Transverse colon (tissue), 4 donors: ENCODE measurements around the gene LRRC26. TPM values are rescaled to one million over a fixed set of nuclear protein-coding genes. Genes with fewer than 3 reads are reported as not detected.

Experiments used
- DNase-seq: peaks from one replicate; pipeline ENCODE4 v3.0.0-alpha.2; 2019
- H3K27ac ChIP-seq, 4 donors: fragments of 200-600 bp; sonication (generic); 2 replicates each; pipeline ENCODE4 v1.5.1; 2016 to 2018; ENCODE audit warnings: inconsistent platforms in 4 of 4
- H3K27me3 ChIP-seq: fragments of 200-600 bp; sonication (generic); 2 replicates; pipeline ENCODE4 v1.5.1; 2017; ENCODE audit warnings: inconsistent platforms
- H3K36me3 ChIP-seq, 4 donors: fragments of 200-600 bp; sonication (generic); 2 replicates each; pipeline ENCODE4 v1.5.1; 2017 to 2019; ENCODE audit warnings: inconsistent platforms in 4 of 4
- H3K4me1 ChIP-seq, 4 donors: fragments of 200-600 bp; sonication (generic); 2 replicates each; pipeline ENCODE4 v1.5.1; 2017 to 2020; ENCODE audit warnings: inconsistent platforms in 4 of 4
- H3K4me3 ChIP-seq, 4 donors: fragments of 200-600 bp; sonication (generic); 1 replicate in 1 of 4; 2 replicates in 3 of 4; pipeline versions ENCODE4 v1.5.1 to v1.6.1; 2017 to 2019; ENCODE audit warnings: inconsistent platforms in 4 of 4
- H3K9me3 ChIP-seq, 2 donors: fragments of 200-600 bp; sonication (generic); 2 replicates each; pipeline ENCODE4 v1.5.1; 2017 to 2019; ENCODE audit warnings: inconsistent platforms in 2 of 2
- EP300 ChIP-seq: sonication (generic); formaldehyde crosslinking; IDR thresholded peaks from one replicate; pipeline ENCODE4 v1.6.1; 2017; ENCODE audit warnings: antibody characterized with exemption, low read depth
- POLR2A ChIP-seq: fragments of 450-650 bp; IDR thresholded peaks from one replicate; pipeline ENCODE4 v1.6.1; 2016; ENCODE audit warnings: antibody characterized with exemption, mild to moderate bottlenecking, moderate library complexity
- POLR2AphosphoS5 ChIP-seq, 3 donors: sonication (generic); formaldehyde crosslinking; IDR thresholded peaks; one replicate each; pipeline ENCODE4 v1.6.1; 2016; ENCODE audit warnings: antibody characterized with exemption in 3 of 3
- WGBS, 2 donors: methylation state at CpG; one replicate each; pipeline ENCODE4 v1.1.5; 2018; ENCODE audit warnings: low coverage in 1 of 2; 5-methylcytosine and 5-hydroxymethylcytosine counted together
- in situ Hi-C, 4 donors: fragments of 200-750 bp; cut with MboI; loops; one replicate each; pipeline versions ENCODE4 v1.15.0 to v1.15.1; 2017; ENCODE audit warnings: low sequenced_read_pairs in 3 of 4, low pct_ligation_motif_present in 1 of 4, low pct_unique_long_range_greater_than_20kb in 1 of 4
- intact Hi-C: fragments of 100-400 bp; cut with DNase I; formaldehyde crosslinking; loops from one replicate; pipeline ENCODE4 v1.15.1; 2023; ENCODE audit warnings: low total_unique reads
- total RNA-seq, 4 donors: library from RNA; depleted of rRNA; stranded (reverse); fragments of >200 nt; gene quantifications; one replicate each; pipeline ENCODE4 v1.1.0, GENCODE V29; 2016
- TF ChIP-seq, protein P1 (sequence below), 5 experiments: fragments of 200-600 bp in 3 of 5; fragments of 450-650 bp in 2 of 5; sonication (generic) in 3 of 5; IDR thresholded peaks; 1 replicate in 2 of 5; 2 replicates in 3 of 5; pipeline ENCODE4 v1.5.1; 2016 to 2017; ENCODE audit warnings: antibody characterized with exemption in 5 of 5, inconsistent platforms in 3 of 5, mild to moderate bottlenecking in 2 of 5, moderate library complexity in 1 of 5

Gene LRRC26
- total RNA-seq, 4 donors from 2014 or later, result 31.8 to 437 (median 64.8) TPM

DNA sequence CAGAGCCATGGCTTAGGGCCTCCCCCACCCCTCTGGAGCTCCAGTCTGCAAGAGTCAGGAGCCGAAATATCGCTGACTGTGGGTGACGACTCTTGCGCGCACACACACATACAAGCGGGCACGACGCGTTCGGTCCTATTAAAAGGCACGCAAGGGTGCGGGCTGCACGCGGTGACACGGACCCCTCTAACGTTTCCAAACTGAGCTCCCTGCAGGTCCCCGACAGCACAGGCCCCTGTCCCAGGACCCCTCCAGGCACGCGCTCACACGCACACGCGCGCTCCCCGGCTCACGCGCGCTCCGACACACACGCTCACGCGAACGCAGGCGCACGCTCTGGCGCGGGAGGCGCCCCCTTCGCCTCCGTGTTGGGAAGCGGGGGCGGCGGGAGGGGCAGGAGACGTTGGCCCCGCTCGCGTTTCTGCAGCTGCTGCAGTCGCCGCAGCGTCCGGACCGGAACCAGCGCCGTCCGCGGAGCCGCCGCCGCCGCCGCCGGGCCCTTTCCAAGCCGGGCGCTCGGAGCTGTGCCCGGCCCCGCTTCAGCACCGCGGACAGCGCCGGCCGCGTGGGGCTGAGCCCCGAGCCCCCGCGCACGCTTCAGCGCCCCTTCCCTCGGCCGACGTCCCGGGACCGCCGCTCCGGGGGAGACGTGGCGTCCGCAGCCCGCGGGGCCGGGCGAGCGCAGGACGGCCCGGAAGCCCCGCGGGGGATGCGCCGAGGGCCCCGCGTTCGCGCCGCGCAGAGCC, 31.0 kb downstream of the LRRC26 start, which contains the start of gene GRIN1:
Gene GRIN1 (plus strand): TSS at position 433 of the 746 bp plus-strand sequence. CDS start 333 bp downstream, outside the sequence.
- in situ Hi-C loops, result no loop called here
- WGBS, 2 donors, result 28% methylated on average over 40 of the region's 104 CpGs; no CpG with 5 or more reads in 1 of the 2 donors
- Histone ChIP-seq H3K27ac (no peak within 1 kb of the TSS), H3K9me3 (no peaks in the 10 kb centered on the region), H3K4me3 (no peak within 1 kb of the TSS), H3K4me1 (peaks cover 0 to 4% (median 0%) of the 10 kb centered on the region in 4 donors), H3K36me3 (no peaks in the 10 kb centered on the region), H3K27me3 (peaks cover 98% of the 10 kb centered on the region)
- no peak for DNase-seq
- TF ChIP-seq POLR2A (no peak), EP300 (no peak), POLR2AphosphoS5 (IDR thresholded peaks at IDR 0.05) (no peak)
- TF ChIP-seq, protein P1, sequence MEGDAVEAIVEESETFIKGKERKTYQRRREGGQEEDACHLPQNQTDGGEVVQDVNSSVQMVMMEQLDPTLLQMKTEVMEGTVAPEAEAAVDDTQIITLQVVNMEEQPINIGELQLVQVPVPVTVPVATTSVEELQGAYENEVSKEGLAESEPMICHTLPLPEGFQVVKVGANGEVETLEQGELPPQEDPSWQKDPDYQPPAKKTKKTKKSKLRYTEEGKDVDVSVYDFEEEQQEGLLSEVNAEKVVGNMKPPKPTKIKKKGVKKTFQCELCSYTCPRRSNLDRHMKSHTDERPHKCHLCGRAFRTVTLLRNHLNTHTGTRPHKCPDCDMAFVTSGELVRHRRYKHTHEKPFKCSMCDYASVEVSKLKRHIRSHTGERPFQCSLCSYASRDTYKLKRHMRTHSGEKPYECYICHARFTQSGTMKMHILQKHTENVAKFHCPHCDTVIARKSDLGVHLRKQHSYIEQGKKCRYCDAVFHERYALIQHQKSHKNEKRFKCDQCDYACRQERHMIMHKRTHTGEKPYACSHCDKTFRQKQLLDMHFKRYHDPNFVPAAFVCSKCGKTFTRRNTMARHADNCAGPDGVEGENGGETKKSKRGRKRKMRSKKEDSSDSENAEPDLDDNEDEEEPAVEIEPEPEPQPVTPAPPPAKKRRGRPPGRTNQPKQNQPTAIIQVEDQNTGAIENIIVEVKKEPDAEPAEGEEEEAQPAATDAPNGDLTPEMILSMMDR (IDR thresholded peaks at IDR 0.05), result no peak
- intact Hi-C loops, result no loop called here

DNA sequence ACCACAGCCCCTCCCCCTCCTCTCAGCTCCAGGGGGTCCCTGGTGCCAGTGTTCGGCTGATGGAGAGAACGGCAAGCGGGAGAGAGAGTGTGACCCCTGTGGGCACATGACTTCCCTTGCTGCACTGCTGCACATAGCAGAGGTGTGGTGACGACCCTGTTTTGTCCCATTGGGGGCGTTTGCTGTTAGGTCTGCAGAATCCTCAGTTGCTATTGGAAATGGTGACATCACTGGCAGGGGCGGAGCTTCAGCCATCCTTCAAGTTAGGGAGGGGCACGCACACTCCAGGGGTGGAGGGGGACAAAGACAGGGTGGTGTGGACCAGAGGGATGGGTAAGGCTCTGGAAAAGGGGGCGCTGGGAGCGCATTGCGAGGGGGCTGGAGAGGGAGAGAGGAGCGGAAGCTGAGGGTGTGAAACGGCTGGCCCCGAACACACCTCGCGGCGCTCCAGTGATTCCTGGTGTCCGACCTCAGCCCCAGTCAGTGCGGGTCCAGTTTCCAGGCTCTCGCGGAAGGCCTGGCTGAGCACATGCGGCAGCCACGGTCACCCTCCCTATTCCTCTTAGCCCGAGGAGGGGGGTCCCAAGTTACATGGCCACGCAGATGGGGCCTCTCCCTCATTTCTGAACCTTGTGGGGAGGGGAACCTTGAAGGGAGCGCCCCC, 31.7 kb downstream of the LRRC26 start:
- H3K9me3 ChIP-seq, result no peaks in the 10 kb centered on the region
- peaks cover 0 to 4% (median 0%) of the 10 kb centered on the region in 4 donors for H3K4me1 ChIP-seq
- 23% methylated on average over 24 of the region's 25 CpGs; no CpG with 5 or more reads in 1 of the 2 donors for WGBS, 2 donors
- peaks cover 97% of the 10 kb centered on the region for H3K27me3 ChIP-seq
- no peak overlapping the region for H3K27ac ChIP-seq
- in situ Hi-C loops (no loop called here), intact Hi-C loops (no loop called here)
- no peaks in the 10 kb centered on the region for H3K36me3 ChIP-seq
- DNase-seq, result no peak
- no peak overlapping the region for H3K4me3 ChIP-seq
- TF ChIP-seq, protein P1 (IDR thresholded peaks at IDR 0.05), result no peak
- TF ChIP-seq POLR2A (no peak), EP300 (no peak), POLR2AphosphoS5 (IDR thresholded peaks at IDR 0.05) (no peak)

DNA sequence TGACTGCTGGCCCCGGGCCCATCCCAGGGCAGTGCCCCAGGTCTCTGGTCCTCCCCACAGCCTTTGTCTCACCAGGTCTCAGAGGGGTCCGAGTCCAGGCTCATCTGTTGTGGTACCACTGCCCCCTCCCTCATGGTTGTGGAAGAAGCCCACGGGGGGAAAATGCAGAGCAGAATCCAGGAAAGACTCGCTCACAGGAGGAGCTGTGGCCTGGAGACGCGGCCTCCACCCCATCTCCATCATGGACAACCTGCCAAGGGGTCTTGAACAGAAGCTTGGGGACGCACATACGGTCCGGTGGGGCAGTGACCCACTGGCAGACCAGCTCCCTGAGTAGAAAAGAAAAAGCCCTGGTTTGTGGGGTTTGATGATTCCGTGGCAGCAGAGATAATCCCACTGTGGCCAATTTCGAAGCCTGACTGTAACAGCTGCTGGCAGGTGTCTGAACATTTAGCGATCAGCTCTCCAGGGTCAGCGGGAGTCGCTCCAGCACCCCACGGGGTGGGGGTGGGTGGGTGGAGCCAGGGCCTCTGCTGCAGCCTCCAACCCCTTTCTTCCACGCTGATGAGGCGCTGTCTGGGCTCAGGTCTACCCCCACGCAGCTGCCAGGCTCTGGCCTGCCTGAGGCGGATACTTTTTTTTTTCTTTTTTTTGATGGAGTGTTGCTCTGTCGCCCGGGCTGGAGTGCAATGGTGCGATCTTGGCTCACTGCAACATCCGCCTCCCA, 32.8 kb downstream of the LRRC26 start:
- Histone ChIP-seq H3K4me3 (no peak overlapping the region), H3K27me3 (peaks cover 92% of the 10 kb centered on the region), H3K9me3 (no peaks in the 10 kb centered on the region), H3K27ac (no peak overlapping the region), H3K36me3 (no peaks in the 10 kb centered on the region), H3K4me1 (peaks cover 0 to 4% (median 0%) of the 10 kb centered on the region in 4 donors)
- WGBS, 2 donors, result 69 to 80% methylated on average over 2 to 23 of the region's 23 CpGs
- DNase-seq, result no peak
- TF ChIP-seq POLR2AphosphoS5 (IDR thresholded peaks at IDR 0.05) (no peak), EP300 (no peak), POLR2A (no peak)
- TF ChIP-seq, protein P1 (IDR thresholded peaks at IDR 0.05), result no peak
- intact Hi-C loops (no loop called here), in situ Hi-C loops (no loop called here)
